ENCODE results near the gene HOXA6.

GRCh38 chr7:27121684-27122076 is 25.9 kb downstream of the HOXA6 start:
- TF ChIP-seq CTCF (conservative IDR thresholded peaks at IDR 0.05) (no peak), EZH2 (IDR thresholded peaks at IDR 0.05; ENCODE audit: low read depth) (no peak)
